Prostate gland (tissue), 2 donors: ENCODE results near the gene IL24. TPM values are rescaled to one million over a fixed set of nuclear protein-coding genes. Genes with fewer than 3 reads are reported as not detected.

ENCODE experiments used
- DNase-seq: peaks from one replicate; pipeline ENCODE4 v3.0.0-alpha.2; 2019; ENCODE audit warnings: low spot score
- H3K27ac ChIP-seq, 2 donors: fragments of 200-600 bp; sonication (generic); 2 replicates each; pipeline ENCODE4 v1.5.1; 2017 to 2019
- H3K27me3 ChIP-seq: fragments of 200-600 bp; sonication (generic); replicated peaks from 2 replicates; pipeline ENCODE4 v1.5.1; 2019; ENCODE audit not compliant: insufficient read depth
- H3K36me3 ChIP-seq, 2 donors: fragments of 200-600 bp; sonication (generic); 1 replicate in 1 of 2; 2 replicates in 1 of 2; pipeline versions ENCODE4 v1.5.1 to v1.8.1; 2017 to 2019
- H3K4me1 ChIP-seq: fragments of 200-600 bp; sonication (generic); replicated peaks from 2 replicates; pipeline ENCODE4 v1.5.1; 2019
- H3K4me3 ChIP-seq, 2 donors: fragments of 200-600 bp; sonication (generic); 2 replicates each; pipeline ENCODE4 v1.5.1; 2017 to 2019
- H3K9me3 ChIP-seq: fragments of 200-600 bp; sonication (generic); 2 replicates; pipeline ENCODE4 v1.5.1; 2017
- CTCF ChIP-seq, 4 experiments: fragments of 200-600 bp in 2 of 4; fragments of 450-650 bp in 2 of 4; sonication (generic) in 2 of 4; IDR thresholded peaks; 1 replicate in 3 of 4; 2 replicates in 1 of 4; pipeline ENCODE4 v1.5.1; 2016 to 2019; ENCODE audit warnings: antibody characterized with exemption in 4 of 4, mild to moderate bottlenecking in 2 of 4, moderate library complexity in 2 of 4
- POLR2A ChIP-seq: fragments of 450-650 bp; IDR thresholded peaks from one replicate; pipeline ENCODE4 v1.6.1; 2016; ENCODE audit warnings: antibody characterized with exemption, mild to moderate bottlenecking
- POLR2AphosphoS5 ChIP-seq: sonication (generic); formaldehyde crosslinking; IDR thresholded peaks from one replicate; pipeline ENCODE4 v1.6.1; 2017; ENCODE audit warnings: antibody characterized with exemption
- WGBS: methylation state at CpG from one replicate; pipeline ENCODE4 v1.1.5; 2018; 5-methylcytosine and 5-hydroxymethylcytosine counted together
- intact Hi-C: fragments of 100-400 bp; cut with DNase I; formaldehyde crosslinking; loops from one replicate; pipeline ENCODE4 v1.14.2; 2022
- total RNA-seq, 2 donors: library from RNA; depleted of rRNA; stranded (reverse); fragments of >200 nt; gene quantifications; one replicate each; pipeline ENCODE4 v1.1.0, GENCODE V29; 2016

IL24 gene
- total RNA-seq, 2 donors from 2014 or later, result not detected

- Histone ChIP-seq H3K36me3 (no peaks in the 10 kb centered on the region), H3K4me1 (no peaks in the 10 kb centered on the region), H3K9me3 (no peaks in the 10 kb centered on the region), H3K4me3 (no peak overlapping the region), H3K27ac (no peak overlapping the region), H3K27me3 (no peaks in the 10 kb centered on the region)
- intact Hi-C loops, result no loop called here
- no peak for DNase-seq
- 95% methylated on average over 4 of the region's 4 CpGs for WGBS
- TF ChIP-seq POLR2AphosphoS5, result no peak
- TF ChIP-seq POLR2A, result no peak
- TF ChIP-seq CTCF (IDR thresholded peaks at IDR 0.05), result no peak
These were observed 48.5 kb downstream of the IL24 start for GRCh38 chr1:206945779-206946178.

DNA sequence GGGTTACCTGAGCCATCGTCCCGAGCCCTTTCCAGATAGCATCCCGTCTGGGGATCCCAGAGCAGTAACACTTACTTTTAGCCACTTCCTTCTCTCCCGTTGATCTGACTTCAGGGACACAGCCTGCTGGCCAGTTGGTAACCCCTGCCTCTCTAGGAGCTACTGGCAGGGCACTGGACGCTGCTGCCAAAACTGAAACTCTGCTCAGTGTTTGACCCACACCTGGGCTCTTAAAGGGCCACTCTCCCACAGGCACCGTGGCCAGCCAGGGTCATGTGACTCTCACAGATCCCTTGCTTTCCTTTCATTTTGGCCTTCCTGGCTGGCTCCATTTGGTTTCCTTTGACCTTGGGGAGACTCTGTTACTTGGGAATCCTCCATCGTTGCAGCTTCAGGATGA is 49.0 kb downstream of the IL24 start, which contains the start of gene PIGR:
TSS of gene PIGR (minus strand) at position 206 of the 400 bp plus-strand sequence. CDS start 5,935 bp downstream, outside the sequence.
- Histone ChIP-seq H3K36me3 (no peaks in the 10 kb centered on the region), H3K4me3 (no peak within 1 kb of the TSS), H3K27me3 (no peaks in the 10 kb centered on the region), H3K27ac (no peak within 1 kb of the TSS), H3K4me1 (no peaks in the 10 kb centered on the region), H3K9me3 (no peaks in the 10 kb centered on the region)
- intact Hi-C loops, result no loop called here
- TF ChIP-seq POLR2A (no peak), CTCF (IDR thresholded peaks at IDR 0.05) (no peak), POLR2AphosphoS5 (no peak)
- no peak for DNase-seq
- 74% methylated on average over 7 of the region's 7 CpGs for WGBS

GRCh38 chr1:206947255-206947654 is 50.0 kb downstream of the IL24 start:
- no peaks in the 10 kb centered on the region for H3K4me1 ChIP-seq
- intact Hi-C loops, result no loop called here
- H3K4me3 ChIP-seq, result no peak overlapping the region
- H3K36me3 ChIP-seq, result no peaks in the 10 kb centered on the region
- TF ChIP-seq POLR2A, result no peak
- TF ChIP-seq POLR2AphosphoS5, result no peak
- no peak for TF ChIP-seq CTCF (IDR thresholded peaks at IDR 0.05)
- no peak overlapping the region for H3K27ac ChIP-seq
- 82% methylated on average over 3 of the region's 3 CpGs for WGBS
- DNase-seq, result no peak
- no peaks in the 10 kb centered on the region for H3K27me3 ChIP-seq
- no peaks in the 10 kb centered on the region for H3K9me3 ChIP-seq

DNA sequence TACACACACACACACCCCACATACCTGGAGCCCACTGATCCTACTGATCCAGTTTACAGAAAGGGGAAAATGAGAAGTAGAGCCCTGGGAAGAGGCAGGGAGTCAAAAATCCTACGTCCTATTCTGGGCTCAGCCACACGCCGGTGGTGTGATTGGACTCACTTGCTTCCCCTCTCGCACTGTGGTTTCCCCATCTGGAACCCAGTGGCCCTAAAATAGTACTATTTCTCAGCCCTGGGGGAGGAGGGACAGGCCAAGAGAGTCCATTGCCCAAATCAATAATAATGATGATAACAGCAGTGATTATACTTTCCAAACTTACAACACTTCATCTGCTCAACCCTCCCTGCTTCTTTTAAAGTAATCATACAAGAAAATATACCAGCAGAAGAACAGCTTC is 52.0 kb downstream of the IL24 start:
- no peaks in the 10 kb centered on the region for H3K27me3 ChIP-seq

GRCh38 chr1:206949641-206950040 is 52.4 kb downstream of the IL24 start:
- 95% methylated on average over 5 of the region's 5 CpGs for WGBS
- intact Hi-C loops, result no loop called here
- no peak for TF ChIP-seq POLR2A
- no peak for TF ChIP-seq POLR2AphosphoS5
- TF ChIP-seq CTCF (IDR thresholded peaks at IDR 0.05), result no peak

More for the DNA sequence above, 52.0 kb downstream of the IL24 start:
- Histone ChIP-seq H3K4me3 (no peak overlapping the region), H3K36me3 (no peaks in the 10 kb centered on the region), H3K9me3 (no peaks in the 10 kb centered on the region), H3K4me1 (no peaks in the 10 kb centered on the region), H3K27ac (no peak overlapping the region)
- intact Hi-C loops, result no loop called here
- no peak for DNase-seq
- WGBS, result 94% methylated on average over 4 of the region's 4 CpGs
- TF ChIP-seq POLR2A, result no peak

More at GRCh38 chr1:206949641-206950040, 52.4 kb downstream of the IL24 start:
- H3K4me3 ChIP-seq, result no peak overlapping the region
- no peaks in the 10 kb centered on the region for H3K9me3 ChIP-seq
- H3K36me3 ChIP-seq, result no peaks in the 10 kb centered on the region
- H3K27me3 ChIP-seq, result no peaks in the 10 kb centered on the region
- no peak for DNase-seq
- H3K4me1 ChIP-seq, result no peaks in the 10 kb centered on the region
- H3K27ac ChIP-seq, result no peak overlapping the region
